IMR-90 (cell line): ENCODE results near the gene LCA5L. TPM values are rescaled to one million over a fixed set of nuclear protein-coding genes. Genes with fewer than 3 reads are reported as not detected.

ENCODE experiments used
- ATAC-seq: fragments of 200-7000 bp; cut with Tn5 transposase; 2 replicates; pipeline ENCODE4 v1.9.1; 2020; ENCODE audit warnings: low read depth, mild to moderate bottlenecking, moderate library complexity
- BruUV-seq: library from RNA; stranded (reverse); fragments of 400-500 nt; replicated peaks from 2 replicates; lab custom pipeline; 2021; lab: Mats Ljungman, UMichigan
- CTCF ChIA-PET: fragments of 300-600 bp; formaldehyde crosslinking; extraction: SDS; loops from one replicate; lab custom pipeline; 2021; ENCODE audit warnings: antibody characterized with exemption; lab: Yijun Ruan, JAX
- POLR2A ChIA-PET: fragments of 300-600 bp; sonication (Branson Sonifier 250); formaldehyde crosslinking; loops from one replicate; lab custom pipeline; 2022; ENCODE audit warnings: antibody characterized with exemption; ENCODE audit not compliant: unreplicated experiment; lab: Charles Lee
- DNase-seq: peaks from one replicate; pipeline ENCODE4 v3.0.0; 2013
- H2AFZ ChIP-seq: replicated peaks from 2 replicates; pipeline ENCODE3; 2013; ENCODE audit warnings: low read length, mild to moderate bottlenecking; ENCODE audit not compliant: poor library complexity
- H2AK5ac ChIP-seq: 2 replicates; pipeline ENCODE4 v1.6.1; 2013; ENCODE audit warnings: low read depth, low read length, inconsistent platforms
- H2AK9ac ChIP-seq: replicated peaks from 2 replicates; pipeline ENCODE3; 2013; ENCODE audit warnings: mild to moderate bottlenecking, low read depth, low read length, moderate library complexity; ENCODE audit not compliant: poor library complexity
- H2BK120ac ChIP-seq: 2 replicates; pipeline ENCODE4 v1.6.1; 2013; ENCODE audit warnings: low read depth, low read length, inconsistent platforms
- H2BK15ac ChIP-seq: 3 replicates; pipeline ENCODE4 v1.6.1; 2013; ENCODE audit warnings: low read depth, low read length, inconsistent platforms
- H2BK20ac ChIP-seq: 2 replicates; pipeline ENCODE4 v1.6.1; 2013; ENCODE audit warnings: low read depth, mild to moderate bottlenecking, inconsistent platforms, low read length, moderate library complexity
- H2BK5ac ChIP-seq: 2 replicates; pipeline ENCODE4 v1.6.1; 2013; ENCODE audit warnings: mild to moderate bottlenecking, low read depth, low read length, inconsistent platforms; ENCODE audit not compliant: poor library complexity, severe bottlenecking
- H3K14ac ChIP-seq: replicated peaks from 2 replicates; pipeline ENCODE4 v1.6.1; 2013; ENCODE audit warnings: low read depth, low read length, inconsistent platforms
- H3K18ac ChIP-seq: 2 replicates; pipeline ENCODE4 v1.6.1; 2013; ENCODE audit warnings: low read depth, low read length, control low read depth
- H3K23ac ChIP-seq: 2 replicates; pipeline ENCODE4 v1.6.1; 2013; ENCODE audit warnings: low read depth, low read length, inconsistent platforms
- H3K27ac ChIP-seq: 2 replicates; pipeline ENCODE4 v1.5.1; 2013; ENCODE audit warnings: mild to moderate bottlenecking, control low read depth, low read length; ENCODE audit not compliant: insufficient read depth
- H3K27me3 ChIP-seq: 2 replicates; pipeline ENCODE4 v1.6.1; 2013; ENCODE audit warnings: low read length; ENCODE audit not compliant: control insufficient read depth, insufficient read depth
- H3K36me3 ChIP-seq: 2 replicates; pipeline ENCODE4 v1.6.1; 2013; ENCODE audit warnings: low read length, mixed read lengths; ENCODE audit not compliant: control insufficient read depth, insufficient read depth
- H3K4ac ChIP-seq: 2 replicates; pipeline ENCODE4 v1.6.1; 2013; ENCODE audit warnings: low read depth, low read length, inconsistent platforms
- H3K4me1 ChIP-seq: 2 replicates; pipeline ENCODE4 v1.6.1; 2013; ENCODE audit warnings: low read length, mixed read lengths; ENCODE audit not compliant: control insufficient read depth, insufficient read depth
- H3K4me2 ChIP-seq: 2 replicates; pipeline ENCODE4 v1.6.1; 2013; ENCODE audit warnings: low read depth, mild to moderate bottlenecking, control low read depth, low read length, moderate library complexity
- H3K4me3 ChIP-seq: 2 replicates; pipeline ENCODE4 v1.5.1; 2013; ENCODE audit warnings: low read depth, mild to moderate bottlenecking, control low read depth, low read length, moderate library complexity; ENCODE audit not compliant: insufficient read depth
- H3K56ac ChIP-seq: 2 replicates; pipeline ENCODE4 v1.6.1; 2013; ENCODE audit warnings: low read length, inconsistent platforms; ENCODE audit not compliant: insufficient read depth; ENCODE audit errors: extremely low read depth
- H3K79me1 ChIP-seq, 2 experiments: 2 replicates each; pipeline ENCODE4 v1.6.1; 2013; ENCODE audit warnings: low read length in 2 of 2, inconsistent platforms in 1 of 2, low read depth in 1 of 2
- H3K9ac ChIP-seq: 2 replicates; pipeline ENCODE4 v1.6.1; 2013; ENCODE audit warnings: low read depth, low read length, control low read depth
- H3K9me1 ChIP-seq: 2 replicates; pipeline ENCODE4 v1.6.1; 2013; ENCODE audit warnings: low read length, inconsistent platforms; ENCODE audit not compliant: insufficient read depth
- H3K9me3 ChIP-seq: 2 replicates; pipeline ENCODE4 v1.6.1; 2013; ENCODE audit warnings: low read length; ENCODE audit not compliant: control insufficient read depth, insufficient read depth
- H4K20me1 ChIP-seq: 2 replicates; pipeline ENCODE4 v1.6.1; 2013; ENCODE audit warnings: low read length, inconsistent platforms; ENCODE audit not compliant: insufficient read depth
- H4K5ac ChIP-seq: 2 replicates; pipeline ENCODE4 v1.6.1; 2013; ENCODE audit warnings: mild to moderate bottlenecking, low read depth, low read length, control low read depth
- H4K8ac ChIP-seq, 2 experiments: 2 replicates each; pipeline ENCODE4 v1.6.1; 2013; ENCODE audit warnings: low read depth in 2 of 2, low read length in 2 of 2, control low read depth in 1 of 2, inconsistent platforms in 1 of 2
- H4K91ac ChIP-seq: 2 replicates; pipeline ENCODE4 v1.6.1; 2013; ENCODE audit warnings: low read depth, low read length, inconsistent platforms; ENCODE audit not compliant: insufficient read depth
- BHLHE40 ChIP-seq: fragments of 150-350 bp; IDR thresholded peaks from 2 replicates; pipeline ENCODE4 v1.6.1; 2016; ENCODE audit warnings: mild to moderate bottlenecking, low read depth, low read length
- CEBPB ChIP-seq: IDR thresholded peaks from 2 replicates; pipeline ENCODE4 v1.6.1; 2012; ENCODE audit warnings: low read depth, low read length, improper control_type of control experiment
- CHD1 ChIP-seq: IDR thresholded peaks from 2 replicates; pipeline ENCODE4 v1.6.1; 2012; ENCODE audit warnings: low read depth, low read length, improper control_type of control experiment
- FOS ChIP-seq: fragments of 150-350 bp; IDR thresholded peaks from 2 replicates; pipeline ENCODE4 v1.6.1; 2016; ENCODE audit warnings: low read depth, low read length
- MAFK ChIP-seq: IDR thresholded peaks from 2 replicates; pipeline ENCODE4 v1.6.1; 2012; ENCODE audit warnings: low read depth, low read length, improper control_type of control experiment
- MAZ ChIP-seq: IDR thresholded peaks from 2 replicates; pipeline ENCODE4 v1.6.1; 2012; ENCODE audit warnings: low read depth, mild to moderate bottlenecking, low read length, improper control_type of control experiment, moderate library complexity, borderline replicate concordance
- MXI1 ChIP-seq: IDR thresholded peaks from 2 replicates; pipeline ENCODE4 v1.6.1; 2012; ENCODE audit warnings: low read depth, mild to moderate bottlenecking, low read length, moderate library complexity, borderline replicate concordance
- NFE2L2 ChIP-seq: fragments of 150-350 bp; IDR thresholded peaks from 2 replicates; pipeline ENCODE4 v1.6.1; 2016; ENCODE audit warnings: low read depth, mild to moderate bottlenecking, low read length
- POLR2A ChIP-seq: IDR thresholded peaks from 2 replicates; pipeline ENCODE4 v1.6.1; 2012; ENCODE audit warnings: mild to moderate bottlenecking, low read depth, low read length
- RAD21 ChIP-seq: IDR thresholded peaks from 2 replicates; pipeline ENCODE4 v1.6.1; 2012; ENCODE audit warnings: low read length, improper control_type of control experiment
- RCOR1 ChIP-seq: IDR thresholded peaks from 2 replicates; pipeline ENCODE4 v1.6.1; 2012; ENCODE audit warnings: mild to moderate bottlenecking, low read length, improper control_type of control experiment; ENCODE audit not compliant: insufficient replicate concordance
- RFX5 ChIP-seq: IDR thresholded peaks from 2 replicates; pipeline ENCODE4 v1.8.0; 2012; ENCODE audit warnings: low read depth, mild to moderate bottlenecking, low read length, moderate library complexity
- SMC3 ChIP-seq: fragments of 150-350 bp; IDR thresholded peaks from 2 replicates; pipeline ENCODE4 v1.6.1; 2016; ENCODE audit warnings: low read depth, mild to moderate bottlenecking, antibody characterized with exemption, low read length, moderate library complexity
- WGBS, 2 experiments: methylation state at CpG; one replicate each; pipeline versions ENCODE4 v1.1.5 to v1.1.7; 2013; ENCODE audit warnings: missing lambda C conversion rate in 2 of 2; ENCODE audit not compliant: insufficient read length in 1 of 2; ENCODE audit errors: extremely low coverage in 2 of 2; 5-methylcytosine and 5-hydroxymethylcytosine counted together
- dilution Hi-C: fragments of 300-500 bp; cut with HindIII; formaldehyde crosslinking; loops from one replicate; pipeline ENCODE4 v1.14.3; 2018; ENCODE audit warnings: low sequenced_read_pairs; ENCODE audit not compliant: unreplicated experiment
- in situ Hi-C: fragments of 300-500 bp; cut with MboI; formaldehyde crosslinking; loops from 3 replicates; pipeline ENCODE4 v1.14.3; 2019; ENCODE audit warnings: low sequenced_read_pairs, inconsistent platforms, mixed read lengths
- intact Hi-C: fragments of 100-400 bp; cut with micrococcal nuclease; formaldehyde crosslinking; loops from 2 replicates; pipeline ENCODE4 v1.10.0; 2022
- polyA plus RNA-seq, 3 experiments: library from polyadenylated mRNA; depleted of rRNA; stranded (reverse); fragments of >200 nt; gene quantifications; 2 replicates each; pipeline ENCODE4 v1.2.3, GENCODE V29; 2012; ENCODE audit warnings: low replicate concordance in 1 of 3
- total RNA-seq: library from RNA; depleted of rRNA; stranded (reverse); fragments of >200 nt; gene quantifications from 2 replicates; pipeline ENCODE4 v1.2.3, GENCODE V29; 2012
- TF ChIP-seq, protein P1 (sequence below): fragments of 150-350 bp; IDR thresholded peaks from 2 replicates; pipeline ENCODE4 v1.6.1; 2017; ENCODE audit warnings: mild to moderate bottlenecking, antibody characterized with exemption, low read length, low read depth

Gene LCA5L
- total and polyA plus RNA-seq, 2 of the 4 experiments (the other 2 are of a cell fraction) = 0.18 to 0.26 TPM

GRCh38 chr21:39468559-39468958 lies 23.0 kb upstream of the LCA5L start:
- H4K8ac ChIP-seq = no peak overlapping the region
- H3K18ac ChIP-seq = no peak overlapping the region
- ChIA-PET POLR2A (no interaction called here), CTCF (no interaction called here)
- H3K4ac ChIP-seq = no peak overlapping the region
- DNase-seq = no peak
- H3K14ac ChIP-seq = no peak overlapping the region
- no peak for ATAC-seq
- H2AK5ac ChIP-seq = no peak overlapping the region
- no peaks in the 10 kb centered on the region for H3K4me1 ChIP-seq
- H3K4me2 ChIP-seq = no peak overlapping the region
- TF ChIP-seq RAD21 (no peak), FOS (no peak), RCOR1 (no peak), POLR2A (no peak), SMC3 (no peak), NFE2L2 (no peak), RFX5 (no peak), BHLHE40 (no peak), CHD1 (no peak), MXI1 (no peak), CEBPB (no peak), MAZ (no peak), MAFK (no peak)
- TF ChIP-seq, protein P1, sequence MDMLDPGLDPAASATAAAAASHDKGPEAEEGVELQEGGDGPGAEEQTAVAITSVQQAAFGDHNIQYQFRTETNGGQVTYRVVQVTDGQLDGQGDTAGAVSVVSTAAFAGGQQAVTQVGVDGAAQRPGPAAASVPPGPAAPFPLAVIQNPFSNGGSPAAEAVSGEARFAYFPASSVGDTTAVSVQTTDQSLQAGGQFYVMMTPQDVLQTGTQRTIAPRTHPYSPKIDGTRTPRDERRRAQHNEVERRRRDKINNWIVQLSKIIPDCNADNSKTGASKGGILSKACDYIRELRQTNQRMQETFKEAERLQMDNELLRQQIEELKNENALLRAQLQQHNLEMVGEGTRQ = no peak
- no peak overlapping the region for H2BK20ac ChIP-seq
- no CpG with 5 or more reads among the region's 1 CpG for WGBS, 2 experiments
- H2BK15ac ChIP-seq = no peak overlapping the region
- in situ Hi-C loops (no loop called here), dilution Hi-C loops (no loop called here), intact Hi-C loops (no loop called here)
- no peaks in the 10 kb centered on the region for H3K9me1 ChIP-seq
- no peaks in the 10 kb centered on the region for H3K9me3 ChIP-seq
- H2AFZ ChIP-seq = no peak overlapping the region
- H3K56ac ChIP-seq = no peak overlapping the region
- no peaks in the 10 kb centered on the region for H3K27me3 ChIP-seq
- no peak overlapping the region for H3K27ac ChIP-seq
- no peaks in the 10 kb centered on the region for H3K36me3 ChIP-seq
- H3K23ac ChIP-seq = no peak overlapping the region
- H2BK120ac ChIP-seq = no peak overlapping the region
- no peak overlapping the region for H2AK9ac ChIP-seq
- no peak overlapping the region for H4K5ac ChIP-seq
- no TSS peak for BruUV-seq
- no peak overlapping the region for H3K4me3 ChIP-seq
- H4K91ac ChIP-seq = no peak overlapping the region
- H4K20me1 ChIP-seq = no peaks in the 10 kb centered on the region
- H2BK5ac ChIP-seq = no peak overlapping the region
- H3K9ac ChIP-seq = no peak overlapping the region
- H3K79me1 ChIP-seq = no peaks in the 10 kb centered on the region
